AML-193 (cell line): Measurements from ENCODE around the gene RNF150.

ENCODE experiments used
- DNase-seq, 2 experiments: peaks; one replicate each; lab custom pipeline; 2025; lab: John Stamatoyannopoulos, UW

Gene RNF150

GRCh38 chr4:140980426-140981200, 152.7 kb downstream of the RNF150 start:
- no peak for DNase-seq

- no peak for DNase-seq
Observed at GRCh38 chr4:140976768-140977167, 156.5 kb downstream of the RNF150 start.

GRCh38 chr4:140971077-140971792, 162.0 kb downstream of the RNF150 start:
- DNase-seq = no peak

GRCh38 chr4:140969296-140969695, 164.0 kb downstream of the RNF150 start:
- no peak for DNase-seq

- DNase-seq = no peak
Observed at GRCh38 chr4:140968371-140968770, 164.9 kb downstream of the RNF150 start.

- DNase-seq = no peak
Observed at GRCh38 chr4:140963883-140964282, 169.4 kb downstream of the RNF150 start.

GRCh38 chr4:140955641-140956040, 177.6 kb downstream of the RNF150 start:
- no peak for DNase-seq

- DNase-seq = no peak
Observed at GRCh38 chr4:140952717-140953116, 180.6 kb downstream of the RNF150 start.

- no peak for DNase-seq
Observed at GRCh38 chr4:140947506-140947905, 185.8 kb downstream of the RNF150 start.

GRCh38 chr4:140945106-140945505, 188.2 kb downstream of the RNF150 start:
- DNase-seq = no peak

- no peak for DNase-seq
Observed at GRCh38 chr4:140944572-140944971, 188.7 kb downstream of the RNF150 start.

GRCh38 chr4:140944199-140944515, 189.1 kb downstream of the RNF150 start:
- DNase-seq = no peak

- DNase-seq = no peak
Observed at GRCh38 chr4:140943486-140944198, 189.6 kb downstream of the RNF150 start.

GRCh38 chr4:140940589-140940988, 192.7 kb downstream of the RNF150 start:
- no peak for DNase-seq

- DNase-seq = no peak
Observed at GRCh38 chr4:140937866-140938265, 195.4 kb downstream of the RNF150 start.

GRCh38 chr4:140935254-140935653, 198.0 kb downstream of the RNF150 start:
- no peak for DNase-seq

GRCh38 chr4:140932501-140933045, 200.7 kb downstream of the RNF150 start:
- no peak for DNase-seq

- DNase-seq = no peak
Observed at GRCh38 chr4:140931911-140932310, 201.4 kb downstream of the RNF150 start.

GRCh38 chr4:140930557-140930956, 202.7 kb downstream of the RNF150 start:
- no peak for DNase-seq

- no peak for DNase-seq
Observed at GRCh38 chr4:140930011-140930410, 203.3 kb downstream of the RNF150 start.

GRCh38 chr4:140928880-140929279, 204.4 kb downstream of the RNF150 start:
- DNase-seq = no peak

GRCh38 chr4:140926672-140927071, 206.6 kb downstream of the RNF150 start:
- no peak for DNase-seq

- DNase-seq = no peak
Observed at GRCh38 chr4:140925417-140925816, 207.9 kb downstream of the RNF150 start.
